Measurements from ENCODE around the gene ARID1A.

DNA sequence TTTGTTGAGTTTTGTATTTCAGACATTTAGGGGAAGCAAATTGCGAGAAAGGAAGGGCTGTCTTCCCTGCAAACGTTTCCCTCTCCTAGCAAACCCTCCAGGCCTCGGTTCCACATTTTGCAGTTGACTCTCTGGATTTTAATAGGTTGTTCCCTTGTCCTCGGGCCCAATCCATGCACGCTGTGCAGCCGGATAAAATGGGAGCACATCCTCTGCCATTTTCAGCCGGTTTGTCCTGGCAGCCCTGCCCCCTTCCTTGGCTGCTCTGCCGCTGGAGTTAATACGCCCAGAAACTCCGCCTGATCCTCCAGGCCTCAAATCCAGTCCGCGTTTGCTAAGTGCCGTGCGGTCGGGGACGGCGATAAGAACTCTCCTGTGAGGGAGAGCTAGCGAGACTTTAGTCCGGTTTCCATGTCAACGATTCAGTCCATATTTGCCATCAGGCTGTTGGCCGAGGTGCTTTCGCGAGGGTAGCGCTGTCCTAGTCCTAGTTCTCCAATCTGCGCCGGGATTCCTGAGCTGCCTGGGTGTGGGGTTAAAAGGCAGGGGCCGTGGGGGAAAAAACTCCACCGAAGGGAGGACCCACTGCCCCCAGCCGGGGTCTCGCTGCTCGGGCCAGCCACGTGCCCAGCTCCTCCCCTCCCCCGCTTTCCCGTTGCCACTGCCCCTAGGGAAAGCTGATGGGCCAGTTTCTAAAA, 2.9 kb upstream of the ARID1A start:
- TF ChIP-seq EZH2 (IDR thresholded peaks at IDR 0.05; ENCODE audit: low read length): no peak
- TF ChIP-seq, protein P1, sequence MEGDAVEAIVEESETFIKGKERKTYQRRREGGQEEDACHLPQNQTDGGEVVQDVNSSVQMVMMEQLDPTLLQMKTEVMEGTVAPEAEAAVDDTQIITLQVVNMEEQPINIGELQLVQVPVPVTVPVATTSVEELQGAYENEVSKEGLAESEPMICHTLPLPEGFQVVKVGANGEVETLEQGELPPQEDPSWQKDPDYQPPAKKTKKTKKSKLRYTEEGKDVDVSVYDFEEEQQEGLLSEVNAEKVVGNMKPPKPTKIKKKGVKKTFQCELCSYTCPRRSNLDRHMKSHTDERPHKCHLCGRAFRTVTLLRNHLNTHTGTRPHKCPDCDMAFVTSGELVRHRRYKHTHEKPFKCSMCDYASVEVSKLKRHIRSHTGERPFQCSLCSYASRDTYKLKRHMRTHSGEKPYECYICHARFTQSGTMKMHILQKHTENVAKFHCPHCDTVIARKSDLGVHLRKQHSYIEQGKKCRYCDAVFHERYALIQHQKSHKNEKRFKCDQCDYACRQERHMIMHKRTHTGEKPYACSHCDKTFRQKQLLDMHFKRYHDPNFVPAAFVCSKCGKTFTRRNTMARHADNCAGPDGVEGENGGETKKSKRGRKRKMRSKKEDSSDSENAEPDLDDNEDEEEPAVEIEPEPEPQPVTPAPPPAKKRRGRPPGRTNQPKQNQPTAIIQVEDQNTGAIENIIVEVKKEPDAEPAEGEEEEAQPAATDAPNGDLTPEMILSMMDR (optimal IDR thresholded peaks at IDR 0.05 in 1 of 3, IDR thresholded peaks at IDR 0.05 in 1 of 3, conservative IDR thresholded peaks at IDR 0.05 in 1 of 3; ENCODE audit: extremely low read depth in 1 of 3, insufficient read depth in 2 of 3, low read length in 3 of 3): peak in 1 of 3 experiments; percentile 4

Data from keratinocyte (primary cell).